GM12874 (cell line): Measurements from ENCODE around the gene TPCN1.

ENCODE experiments used
- TF ChIP-seq, protein P1 (sequence below): IDR thresholded peaks from 2 replicates; pipeline ENCODE4 v1.5.1; 2011; ENCODE audit warnings: low read depth, mild to moderate bottlenecking, control low read depth, low read length, moderate library complexity; ENCODE audit not compliant: insufficient read depth

Gene TPCN1

GRCh38 chr12:113290506-113290905 lies 69.2 kb downstream of the TPCN1 start:
- TF ChIP-seq, protein P1, sequence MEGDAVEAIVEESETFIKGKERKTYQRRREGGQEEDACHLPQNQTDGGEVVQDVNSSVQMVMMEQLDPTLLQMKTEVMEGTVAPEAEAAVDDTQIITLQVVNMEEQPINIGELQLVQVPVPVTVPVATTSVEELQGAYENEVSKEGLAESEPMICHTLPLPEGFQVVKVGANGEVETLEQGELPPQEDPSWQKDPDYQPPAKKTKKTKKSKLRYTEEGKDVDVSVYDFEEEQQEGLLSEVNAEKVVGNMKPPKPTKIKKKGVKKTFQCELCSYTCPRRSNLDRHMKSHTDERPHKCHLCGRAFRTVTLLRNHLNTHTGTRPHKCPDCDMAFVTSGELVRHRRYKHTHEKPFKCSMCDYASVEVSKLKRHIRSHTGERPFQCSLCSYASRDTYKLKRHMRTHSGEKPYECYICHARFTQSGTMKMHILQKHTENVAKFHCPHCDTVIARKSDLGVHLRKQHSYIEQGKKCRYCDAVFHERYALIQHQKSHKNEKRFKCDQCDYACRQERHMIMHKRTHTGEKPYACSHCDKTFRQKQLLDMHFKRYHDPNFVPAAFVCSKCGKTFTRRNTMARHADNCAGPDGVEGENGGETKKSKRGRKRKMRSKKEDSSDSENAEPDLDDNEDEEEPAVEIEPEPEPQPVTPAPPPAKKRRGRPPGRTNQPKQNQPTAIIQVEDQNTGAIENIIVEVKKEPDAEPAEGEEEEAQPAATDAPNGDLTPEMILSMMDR: no peak

DNA sequence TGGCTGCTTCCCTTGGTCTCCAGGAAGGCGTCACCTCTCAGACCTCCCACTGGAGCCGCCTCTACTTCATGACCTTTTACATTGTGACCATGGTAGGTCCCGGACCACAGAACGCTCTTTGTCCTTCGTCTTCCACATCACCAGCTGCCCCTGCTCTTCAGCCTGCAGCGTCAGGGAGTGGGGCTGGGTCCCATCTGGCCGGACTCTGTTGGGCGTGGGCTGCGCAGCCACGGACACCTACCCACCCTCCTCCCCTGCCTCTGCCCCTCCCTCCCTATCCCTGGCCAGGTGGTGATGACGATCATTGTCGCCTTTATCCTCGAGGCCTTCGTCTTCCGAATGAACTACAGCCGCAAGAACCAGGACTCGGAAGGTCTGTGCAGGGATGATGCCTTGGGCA lies 70.3 kb downstream of the TPCN1 start:
- TF ChIP-seq, protein P1: no peak

DNA sequence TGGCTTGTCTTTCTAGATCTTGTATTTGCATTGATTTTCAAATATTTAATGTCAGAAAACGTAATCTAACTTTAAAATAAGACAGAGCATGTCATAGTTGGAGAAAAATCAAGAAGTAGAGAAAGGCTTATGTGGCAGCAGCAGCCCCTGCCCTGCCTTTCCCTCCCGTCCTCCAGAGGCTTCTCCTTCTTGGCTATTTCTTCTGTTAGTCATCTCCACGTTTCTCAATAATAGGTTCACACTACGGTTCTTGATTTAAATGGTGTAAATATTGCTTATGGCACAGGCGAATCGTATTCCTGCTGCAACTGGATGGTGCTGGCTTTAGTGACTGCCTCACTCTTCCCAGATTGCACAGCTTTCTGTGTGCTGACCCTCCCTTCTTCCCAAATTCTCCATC lies 70.8 kb downstream of the TPCN1 start:
- TF ChIP-seq, protein P1: no peak

DNA sequence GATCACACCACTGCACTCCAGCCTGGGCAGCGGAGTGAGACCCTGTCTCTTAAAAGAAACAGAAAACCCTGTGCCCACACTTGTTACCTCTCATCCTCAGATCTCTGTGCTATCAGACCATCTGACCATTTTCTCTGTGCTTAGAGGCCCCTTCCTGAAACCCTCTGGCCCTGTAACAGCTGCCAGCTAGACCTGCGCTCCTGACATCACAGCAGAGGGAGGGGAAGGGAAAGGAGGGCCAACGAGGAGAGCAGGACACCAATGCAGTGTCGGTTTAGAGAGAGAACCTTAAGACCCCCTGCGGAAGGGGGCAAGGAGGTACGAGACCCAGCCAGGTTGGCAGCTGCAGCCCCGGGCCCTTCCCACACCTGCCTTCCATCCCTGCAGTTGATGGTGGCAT lies 71.3 kb downstream of the TPCN1 start:
- TF ChIP-seq, protein P1: no peak

GRCh38 chr12:113293100-113293499 lies 71.8 kb downstream of the TPCN1 start:
- TF ChIP-seq, protein P1: no peak

- TF ChIP-seq, protein P1: no peak
Measured at GRCh38 chr12:113295886-113296556, 74.8 kb downstream of the TPCN1 start.

- TF ChIP-seq, protein P1: no peak
Measured at GRCh38 chr12:113296557-113297213, 75.4 kb downstream of the TPCN1 start.
